ENCODE data around the gene NAGPA.

NAGPA gene

GRCh38 chr16:5072334-5073278 is 38.9 kb upstream of the NAGPA start:
- H3K27ac ChIP-seq = peak overlapping the region; percentile 84
- TF ChIP-seq ZFX (IDR thresholded peaks at IDR 0.05; ENCODE audit: borderline replicate concordance) (no peak), CTCF (IDR thresholded peaks at IDR 0.05) (no peak)

- H3K27ac ChIP-seq = peak within 1 kb of the TSS; percentile 84
- TF ChIP-seq ZFX (IDR thresholded peaks at IDR 0.05; ENCODE audit: borderline replicate concordance) (no peak), CTCF (IDR thresholded peaks at IDR 0.05) (no peak)
Observed at GRCh38 chr16:5071681-5072333, 38.1 kb upstream of the NAGPA start, which contains the start of gene ALG1. Gene ALG1 (plus strand): TSS chr16:5071843. CDS start chr16:5071850, 7 bp downstream.

GRCh38 chr16:5071341-5071680 is 37.6 kb upstream of the NAGPA start:
- no peak for TF ChIP-seq ZFX (IDR thresholded peaks at IDR 0.05; ENCODE audit: borderline replicate concordance)
- TF ChIP-seq CTCF (IDR thresholded peaks at IDR 0.05) = no peak
- peak overlapping the region; percentile 84 for H3K27ac ChIP-seq

- TF ChIP-seq CTCF (IDR thresholded peaks at IDR 0.05) (no peak), ZFX (IDR thresholded peaks at IDR 0.05; ENCODE audit: borderline replicate concordance) (no peak)
- H3K27ac ChIP-seq = no peak overlapping the region
Observed at GRCh38 chr16:5070431-5071186, 36.9 kb upstream of the NAGPA start.

GRCh38 chr16:5069854-5070253 is 36.1 kb upstream of the NAGPA start:
- H3K27ac ChIP-seq = no peak overlapping the region
- TF ChIP-seq CTCF (IDR thresholded peaks at IDR 0.05) (no peak), ZFX (IDR thresholded peaks at IDR 0.05; ENCODE audit: borderline replicate concordance) (no peak)

- H3K27ac ChIP-seq = no peak overlapping the region
- TF ChIP-seq CTCF (IDR thresholded peaks at IDR 0.05) = no peak
- TF ChIP-seq ZFX (IDR thresholded peaks at IDR 0.05; ENCODE audit: borderline replicate concordance) = no peak
Observed at GRCh38 chr16:5069048-5069447, 35.3 kb upstream of the NAGPA start.
